Neural cell (in vitro differentiated cells): ENCODE data around the gene WDR54. TPM values are rescaled to one million over a fixed set of nuclear protein-coding genes. Genes with fewer than 3 reads are reported as not detected.

Experiments used
- H2AFZ ChIP-seq: fragments of 200-600, 300-800 bp; sonication (generic), shearing (Covaris generic); 2 replicates; pipeline ENCODE4 v1.6.0; 2014; ENCODE audit warnings: low read depth, mild to moderate bottlenecking, antibody characterized with exemption, low read length, moderate library complexity
- H3F3A ChIP-seq: fragments of 200-600 bp; shearing (Covaris generic); 2 replicates; pipeline ENCODE4 v1.6.1; 2016; ENCODE audit warnings: mild to moderate bottlenecking, moderate library complexity, mixed read lengths, antibody characterized with exemption, low read length; ENCODE audit not compliant: insufficient read depth, poor library complexity, severe bottlenecking
- H3K27ac ChIP-seq: fragments of 200-600, 300-800 bp; sonication (generic), shearing (Covaris generic); 2 replicates; pipeline ENCODE4 v1.5.1; 2014; ENCODE audit warnings: mild to moderate bottlenecking, low read length, moderate library complexity
- H3K27me3 ChIP-seq: fragments of 300-800, 200-600 bp; sonication (generic), shearing (Covaris generic); 2 replicates; pipeline ENCODE4 v1.6.0; 2014; ENCODE audit warnings: mild to moderate bottlenecking, low read depth, low read length, moderate library complexity; ENCODE audit not compliant: insufficient read depth
- H3K36me3 ChIP-seq: fragments of 300-800, 200-600 bp; sonication (generic), shearing (Covaris generic); 2 replicates; pipeline ENCODE4 v1.5.1; 2014; ENCODE audit warnings: mild to moderate bottlenecking, antibody characterized with exemption, low read length, moderate library complexity; ENCODE audit not compliant: insufficient read depth
- H3K4me2 ChIP-seq: fragments of 300-800, 200-600 bp; sonication (generic), shearing (Covaris generic); 2 replicates; pipeline ENCODE4 v1.6.0; 2014; ENCODE audit warnings: mild to moderate bottlenecking, low read length
- H3K4me3 ChIP-seq: fragments of 300-800, 200-600 bp; sonication (generic), shearing (Covaris generic); 2 replicates; pipeline ENCODE4 v1.5.1; 2014; ENCODE audit warnings: mild to moderate bottlenecking, low read length, moderate library complexity
- H3K79me2 ChIP-seq: fragments of 200-600 bp; shearing (Covaris generic); replicated peaks from 2 replicates; pipeline ENCODE4 v1.6.0; 2014; ENCODE audit warnings: mild to moderate bottlenecking, low read length, moderate library complexity; ENCODE audit not compliant: insufficient read depth
- H3K9ac ChIP-seq: fragments of 300-800, 200-600 bp; sonication (generic), shearing (Covaris generic); 2 replicates; pipeline ENCODE4 v1.6.1; 2016; ENCODE audit warnings: mild to moderate bottlenecking, low read length, mixed read lengths
- H3K9me2 ChIP-seq: fragments of 200-600 bp; shearing (Covaris generic); 2 replicates; pipeline ENCODE4 v1.6.1; 2016; ENCODE audit warnings: mild to moderate bottlenecking, low read length, mixed read lengths; ENCODE audit not compliant: insufficient read depth
- H3K9me3 ChIP-seq: fragments of 200-600, 300-800 bp; sonication (generic), shearing (Covaris generic); 2 replicates; pipeline ENCODE4 v1.6.1; 2016; ENCODE audit warnings: mild to moderate bottlenecking, mixed run types, low read length, moderate library complexity, mixed read lengths
- H4K20me1 ChIP-seq: fragments of 200-600 bp; shearing (Covaris generic); 2 replicates; pipeline ENCODE4 v1.6.1; 2016; ENCODE audit warnings: mild to moderate bottlenecking, mixed run types; ENCODE audit not compliant: insufficient read depth
- EP300 ChIP-seq: fragments of 450-650 bp; conservative IDR thresholded peaks from 2 replicates; pipeline ENCODE4 v1.6.1; 2014; ENCODE audit warnings: antibody characterized with exemption, mild to moderate bottlenecking, moderate library complexity; ENCODE audit not compliant: poor library complexity, severe bottlenecking
- EZH2 ChIP-seq: fragments of 200-600, 300-800 bp; shearing (Covaris generic), sonication (generic); IDR thresholded peaks from 2 replicates; pipeline ENCODE4 v1.6.1; 2014; ENCODE audit warnings: antibody characterized with exemption, low read length, borderline replicate concordance, mild to moderate bottlenecking; ENCODE audit not compliant: insufficient read depth, poor library complexity, severe bottlenecking
- MXI1 ChIP-seq: fragments of 450-650 bp; conservative IDR thresholded peaks from 2 replicates; pipeline ENCODE4 v1.6.1; 2014; ENCODE audit warnings: antibody characterized with exemption, mild to moderate bottlenecking; ENCODE audit not compliant: poor library complexity, severe bottlenecking
- POLR2AphosphoS5 ChIP-seq: IDR thresholded peaks from 2 replicates; pipeline ENCODE4 v1.6.1; 2012
- RAD21 ChIP-seq: fragments of 450-650 bp; conservative IDR thresholded peaks from 2 replicates; pipeline ENCODE4 v1.6.1; 2014; ENCODE audit warnings: antibody characterized with exemption, mild to moderate bottlenecking, moderate library complexity
- REST ChIP-seq: IDR thresholded peaks from 2 replicates; pipeline ENCODE4 v1.6.1; 2012; ENCODE audit warnings: borderline replicate concordance
- SMC3 ChIP-seq: fragments of 450-650 bp; conservative IDR thresholded peaks from 2 replicates; pipeline ENCODE4 v1.6.1; 2014; ENCODE audit warnings: antibody characterized with exemption, mild to moderate bottlenecking, moderate library complexity; ENCODE audit not compliant: poor library complexity
- TAF1 ChIP-seq: IDR thresholded peaks from 2 replicates; pipeline ENCODE4 v1.6.1; 2012; ENCODE audit warnings: low read depth
- polyA plus RNA-seq: library from polyadenylated mRNA; depleted of rRNA; stranded (reverse); fragments of >200 nt; gene quantifications from 2 replicates; pipeline ENCODE4 v1.2.3, GENCODE V29; 2014
- TF ChIP-seq, protein P1 (sequence below): fragments of 450-650 bp; IDR thresholded peaks from 2 replicates; pipeline ENCODE4 v1.5.1; 2014; ENCODE audit warnings: antibody characterized with exemption, mild to moderate bottlenecking, moderate library complexity; ENCODE audit not compliant: poor library complexity, severe bottlenecking

WDR54 gene
- polyA plus RNA-seq, 1 donor from 2014 or later: 110 TPM

- Histone ChIP-seq H3K9me3 (no peaks in the 10 kb centered on the region), H3K9me2 (no peaks in the 10 kb centered on the region), H3K27ac (no peak overlapping the region), H3K4me3 (no peak overlapping the region), H4K20me1 (no peaks in the 10 kb centered on the region), H3K9ac (no peak overlapping the region), H3K36me3 (no peaks in the 10 kb centered on the region), H2AFZ (no peak overlapping the region), H3K27me3 (no peaks in the 10 kb centered on the region), H3K79me2 (no peaks in the 10 kb centered on the region), H3F3A (no peaks in the 10 kb centered on the region), H3K4me2 (no peak overlapping the region)
- TF ChIP-seq EP300: no peak
- no peak for TF ChIP-seq MXI1
- TF ChIP-seq SMC3: no peak
- no peak for TF ChIP-seq RAD21
Observed at GRCh38 chr2:74424995-74425406, 3.5 kb downstream of the WDR54 start.

GRCh38 chr2:74425523-74425922, 4.0 kb downstream of the WDR54 start:
- no peak overlapping the region for H3K27ac ChIP-seq
- H3K9ac ChIP-seq: no peak overlapping the region
- H2AFZ ChIP-seq: no peak overlapping the region
- no peaks in the 10 kb centered on the region for H4K20me1 ChIP-seq
- no peaks in the 10 kb centered on the region for H3K36me3 ChIP-seq
- H3K4me3 ChIP-seq: no peak overlapping the region
- no peak overlapping the region for H3K4me2 ChIP-seq
- TF ChIP-seq TAF1 (no peak), MXI1 (no peak), POLR2AphosphoS5 (no peak), EP300 (no peak), SMC3 (no peak)
- TF ChIP-seq, protein P1, sequence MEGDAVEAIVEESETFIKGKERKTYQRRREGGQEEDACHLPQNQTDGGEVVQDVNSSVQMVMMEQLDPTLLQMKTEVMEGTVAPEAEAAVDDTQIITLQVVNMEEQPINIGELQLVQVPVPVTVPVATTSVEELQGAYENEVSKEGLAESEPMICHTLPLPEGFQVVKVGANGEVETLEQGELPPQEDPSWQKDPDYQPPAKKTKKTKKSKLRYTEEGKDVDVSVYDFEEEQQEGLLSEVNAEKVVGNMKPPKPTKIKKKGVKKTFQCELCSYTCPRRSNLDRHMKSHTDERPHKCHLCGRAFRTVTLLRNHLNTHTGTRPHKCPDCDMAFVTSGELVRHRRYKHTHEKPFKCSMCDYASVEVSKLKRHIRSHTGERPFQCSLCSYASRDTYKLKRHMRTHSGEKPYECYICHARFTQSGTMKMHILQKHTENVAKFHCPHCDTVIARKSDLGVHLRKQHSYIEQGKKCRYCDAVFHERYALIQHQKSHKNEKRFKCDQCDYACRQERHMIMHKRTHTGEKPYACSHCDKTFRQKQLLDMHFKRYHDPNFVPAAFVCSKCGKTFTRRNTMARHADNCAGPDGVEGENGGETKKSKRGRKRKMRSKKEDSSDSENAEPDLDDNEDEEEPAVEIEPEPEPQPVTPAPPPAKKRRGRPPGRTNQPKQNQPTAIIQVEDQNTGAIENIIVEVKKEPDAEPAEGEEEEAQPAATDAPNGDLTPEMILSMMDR: no peak
- no peaks in the 10 kb centered on the region for H3K9me3 ChIP-seq
- no peaks in the 10 kb centered on the region for H3K79me2 ChIP-seq
- no peaks in the 10 kb centered on the region for H3K9me2 ChIP-seq
- H3K27me3 ChIP-seq: no peaks in the 10 kb centered on the region
- H3F3A ChIP-seq: no peaks in the 10 kb centered on the region

- Histone ChIP-seq H3K4me3 (no peak overlapping the region), H3K36me3 (no peaks in the 10 kb centered on the region), H3K27me3 (no peaks in the 10 kb centered on the region), H3K9me2 (no peaks in the 10 kb centered on the region), H3K9me3 (no peaks in the 10 kb centered on the region), H3K9ac (no peak overlapping the region), H3K79me2 (no peaks in the 10 kb centered on the region), H4K20me1 (no peaks in the 10 kb centered on the region), H3F3A (no peaks in the 10 kb centered on the region), H2AFZ (no peak overlapping the region), H3K4me2 (no peak overlapping the region), H3K27ac (no peak overlapping the region)
- TF ChIP-seq RAD21: no peak
- TF ChIP-seq MXI1: no peak
- TF ChIP-seq SMC3: no peak
- TF ChIP-seq TAF1: no peak
- TF ChIP-seq, protein P1: no peak
- no peak for TF ChIP-seq EZH2
- no peak for TF ChIP-seq REST
Observed at GRCh38 chr2:74426181-74426758, 4.7 kb downstream of the WDR54 start.
